HCT116 (cell line): ENCODE measurements around the gene ELP5. TPM values are rescaled to one million over a fixed set of nuclear protein-coding genes. Genes with fewer than 3 reads are reported as not detected.

Source experiments
- ATAC-seq: fragments of 200-7000 bp; cut with Tn5 transposase; 2 replicates; pipeline ENCODE4 v1.9.1; 2020; ENCODE audit warnings: mild to moderate bottlenecking, moderate library complexity
- BruUV-seq: library from RNA; stranded (reverse); fragments of 400-500 nt; replicated peaks from 2 replicates; lab custom pipeline; 2021; lab: Mats Ljungman, UMichigan
- CTCF ChIA-PET: fragments of 300-600 bp; sonication (Branson Sonifier 250); formaldehyde crosslinking; loops from one replicate; lab custom pipeline; 2021; ENCODE audit warnings: antibody characterized with exemption; lab: Charles Lee
- POLR2A ChIA-PET: fragments of 300-600, 350-600 bp; sonication (Branson Sonifier 250); formaldehyde crosslinking; loops from one replicate; lab custom pipeline; 2021; ENCODE audit warnings: antibody characterized with exemption; lab: Charles Lee
- RAD21 ChIA-PET, 2 experiments: fragments of 300-600 bp; sonication (Branson Sonifier 250); formaldehyde crosslinking; loops; one replicate each; lab custom pipeline; 2023; ENCODE audit warnings: low total read pairs in 2 of 2; ENCODE audit not compliant: uncharacterized antibody in 2 of 2, unreplicated experiment in 2 of 2, low non-redundant PET in 1 of 2; lab: Charles Lee
- DNase-seq: peaks from one replicate; pipeline ENCODE4 v3.0.0-alpha.2; 2010; ENCODE audit warnings: low read depth, low spot score
- H2AFZ ChIP-seq: fragments of 200-600 bp; shearing (Covaris generic), sonication (generic); 2 replicates; pipeline ENCODE4 v1.6.1; 2017; ENCODE audit warnings: low read depth, mixed run types, mixed read lengths, antibody characterized with exemption, low read length; ENCODE audit not compliant: poor library complexity, severe bottlenecking
- H3K27ac ChIP-seq: 2 replicates; pipeline ENCODE4 v1.5.1; 2012; ENCODE audit warnings: low read depth, low read length
- H3K27me3 ChIP-seq: fragments of 200-600 bp; sonication (generic); 2 replicates; pipeline ENCODE4 v1.6.1; 2016; ENCODE audit warnings: mixed run types, low read length, mixed read lengths; ENCODE audit not compliant: insufficient read depth
- H3K36me3 ChIP-seq, 2 experiments: fragments of 200-500 bp in 1 of 2; fragments of 200-600 bp in 1 of 2; sonication (Bioruptor generic) in 1 of 2; sonication (generic) in 1 of 2; 2 replicates each; pipeline versions ENCODE4 v1.5.1 to v1.6.1; 2014 to 2016; ENCODE audit warnings: low read length in 2 of 2, inconsistent platforms in 1 of 2, mixed read lengths in 1 of 2, mixed run types in 1 of 2; ENCODE audit not compliant: insufficient read depth in 2 of 2, control insufficient read depth in 1 of 2
- H3K4me1 ChIP-seq, 2 experiments: fragments of 200-600 bp in 1 of 2; sonication (generic) in 1 of 2; 2 replicates each; pipeline versions ENCODE4 v1.5.1 to v1.6.1; 2012 to 2017; ENCODE audit warnings: low read length in 2 of 2, inconsistent platforms in 1 of 2, mild to moderate bottlenecking in 1 of 2, mixed read lengths in 1 of 2, mixed run types in 1 of 2, moderate library complexity in 1 of 2; ENCODE audit not compliant: insufficient read depth in 2 of 2, control insufficient read depth in 1 of 2
- H3K4me2 ChIP-seq: fragments of 200-600 bp; sonication (generic); 2 replicates; pipeline ENCODE4 v1.6.1; 2017; ENCODE audit warnings: mixed run types, low read length, mixed read lengths
- H3K4me3 ChIP-seq, 2 experiments: fragments of 200-600 bp in 1 of 2; sonication (generic) in 1 of 2; replicated peaks in 1 of 2; 2 replicates each; pipeline ENCODE4 v1.5.1; 2011 to 2016; ENCODE audit warnings: low read length in 2 of 2, control low read depth in 1 of 2, low read depth in 1 of 2, mild to moderate bottlenecking in 1 of 2, mixed read lengths in 1 of 2, mixed run types in 1 of 2
- H3K79me2 ChIP-seq: fragments of 200-600 bp; sonication (generic); 2 replicates; pipeline ENCODE4 v1.6.1; 2017; ENCODE audit warnings: mild to moderate bottlenecking, mixed run types, low read length, moderate library complexity, mixed read lengths; ENCODE audit not compliant: insufficient read depth
- H3K9ac ChIP-seq: fragments of 200-600 bp; sonication (generic); 2 replicates; pipeline ENCODE4 v1.6.1; 2016; ENCODE audit warnings: low read length, mixed read lengths
- H3K9me2 ChIP-seq: fragments of 200-600 bp; sonication (generic), shearing (Covaris generic); 2 replicates; pipeline ENCODE4 v1.6.1; 2017; ENCODE audit warnings: mixed run types, mild to moderate bottlenecking, moderate library complexity; ENCODE audit not compliant: insufficient read depth
- H3K9me3 ChIP-seq, 2 experiments: fragments of 200-500 bp in 1 of 2; fragments of 200-600 bp in 1 of 2; sonication (Bioruptor generic) in 1 of 2; sonication (generic) in 1 of 2; 2 replicates each; pipeline ENCODE4 v1.6.1; 2014 to 2017; ENCODE audit warnings: low read length in 2 of 2, mixed read lengths in 2 of 2, inconsistent platforms in 1 of 2, low read depth in 1 of 2, mild to moderate bottlenecking in 1 of 2, mixed run types in 1 of 2, moderate library complexity in 1 of 2; ENCODE audit not compliant: control insufficient read depth in 1 of 2, insufficient read depth in 1 of 2
- H4K20me1 ChIP-seq: fragments of 200-600 bp; sonication (generic), shearing (Covaris generic); 2 replicates; pipeline ENCODE4 v1.6.1; 2017; ENCODE audit warnings: mixed run types, mild to moderate bottlenecking, moderate library complexity; ENCODE audit not compliant: insufficient read depth
- ATF3 ChIP-seq: IDR thresholded peaks from 2 replicates; pipeline ENCODE4 v1.6.1; 2012
- CBX3 ChIP-seq: IDR thresholded peaks from 2 replicates; pipeline ENCODE4 v1.6.1; 2012; ENCODE audit warnings: low read depth
- EGR1 ChIP-seq: IDR thresholded peaks from 2 replicates; pipeline ENCODE4 v1.6.1; 2012; ENCODE audit warnings: low read depth
- ELF1 ChIP-seq: IDR thresholded peaks from 2 replicates; pipeline ENCODE4 v1.6.1; 2012; ENCODE audit warnings: low read depth, borderline replicate concordance
- EZH2phosphoT487 ChIP-seq: fragments of 200-600 bp; IDR thresholded peaks from 2 replicates; pipeline ENCODE4 v1.6.1; 2018; ENCODE audit warnings: antibody characterized with exemption, borderline replicate concordance
- FOSL1 ChIP-seq: IDR thresholded peaks from 2 replicates; pipeline ENCODE4 v1.6.1; 2012; ENCODE audit warnings: low read depth
- POLR2A ChIP-seq: IDR thresholded peaks from 2 replicates; pipeline ENCODE4 v1.7.0; 2011; ENCODE audit warnings: borderline replicate concordance; ENCODE audit not compliant: insufficient read depth, insufficient read length; ENCODE audit errors: extremely low read depth
- RAD21 ChIP-seq: IDR thresholded peaks from 2 replicates; pipeline ENCODE4 v1.6.1; 2012; ENCODE audit warnings: low read depth, mild to moderate bottlenecking
- SIN3A ChIP-seq: IDR thresholded peaks from 2 replicates; pipeline ENCODE4 v1.6.1; 2012; ENCODE audit warnings: low read depth
- SP1 ChIP-seq: IDR thresholded peaks from 2 replicates; pipeline ENCODE4 v1.6.1; 2012; ENCODE audit warnings: low read depth
- SRF ChIP-seq: IDR thresholded peaks from 2 replicates; pipeline ENCODE4 v1.6.1; 2012; ENCODE audit warnings: low read depth
- TCF7L2 ChIP-seq: IDR thresholded peaks from 2 replicates; pipeline ENCODE4 v1.7.0; 2011; ENCODE audit warnings: borderline replicate concordance, inconsistent platforms; ENCODE audit not compliant: insufficient read depth, insufficient read length; ENCODE audit errors: extremely low read depth
- YY1 ChIP-seq: IDR thresholded peaks from 2 replicates; pipeline ENCODE4 v1.6.1; 2011; ENCODE audit warnings: low read length, low read depth, moderate library complexity, mild to moderate bottlenecking; ENCODE audit not compliant: insufficient replicate concordance; ENCODE audit errors: extremely low read depth
- ZFX ChIP-seq: fragments of 450-650 bp; IDR thresholded peaks from 2 replicates; pipeline ENCODE4 v1.6.1; 2017
- intact Hi-C: fragments of 100-400 bp; cut with micrococcal nuclease; formaldehyde crosslinking; loops from 2 replicates; pipeline ENCODE4 v1.10.0; 2022
- total RNA-seq: library from RNA; stranded (reverse); gene quantifications from one replicate; pipeline ENCODE4 v1.2.1, GENCODE V29; 2021; ENCODE audit not compliant: unreplicated experiment
- TF ChIP-seq, protein P1 (sequence below): IDR thresholded peaks from 2 replicates; pipeline ENCODE4 v1.6.1; 2012; ENCODE audit warnings: low read depth
- TF ChIP-seq, protein P2 (sequence below), 3 experiments: fragments of 200-600 bp in 1 of 3; sonication (generic) in 1 of 3; IDR thresholded peaks in 2 of 3; conservative IDR thresholded peaks in 1 of 3; 2 replicates each; pipeline ENCODE4 v1.5.1; 2012 to 2017; ENCODE audit warnings: low read depth in 2 of 3, low read length in 2 of 3, antibody characterized with exemption in 1 of 3, borderline replicate concordance in 1 of 3, control low read depth in 1 of 3, mild to moderate bottlenecking in 1 of 3, mixed read lengths in 1 of 3, mixed run types in 1 of 3, moderate library complexity in 1 of 3; ENCODE audit not compliant: insufficient read depth in 1 of 3
- TF ChIP-seq, protein P3 (sequence below): IDR thresholded peaks from 2 replicates; pipeline ENCODE4 v1.6.1; 2011; ENCODE audit warnings: mild to moderate bottlenecking, low read length, moderate library complexity; ENCODE audit not compliant: insufficient replicate concordance; ENCODE audit errors: extremely low read depth

Gene ELP5
- total RNA-seq, 1 experiment from 2014 or later = 81.7 TPM

GRCh38 chr17:7262935-7263800 lies 11.2 kb downstream of the ELP5 start:
- Histone ChIP-seq H3K4me2 (peak overlapping the region; percentile 90), H3K4me1 (peaks cover 42 to 72% of the 10 kb centered on the region in 2 experiments), H3K27me3 (no peaks in the 10 kb centered on the region), H3K4me3 (peak overlapping the region; percentile 98 to 99), H2AFZ (no peak overlapping the region), H3K36me3 (peaks cover 9 to 21% of the 10 kb centered on the region in 2 experiments), H3K9ac (peak overlapping the region; percentile 99), H3K9me2 (no peaks in the 10 kb centered on the region), H3K27ac (peak overlapping the region; percentile 94), H3K9me3 (no peaks in the 10 kb centered on the region), H3K79me2 (peaks cover 41% of the 10 kb centered on the region), H4K20me1 (peaks cover 5% of the 10 kb centered on the region; the same call in 1 of the 2 replicates)
- POLR2A ChIA-PET = interaction anchor here (0.7 to 1.6 kb wide), 4 partner anchors 9 to 227 kb away, joined by 3 to 6 read pairs (median 3); partner anchors contain the start of gene SLC2A4
- CTCF ChIA-PET = interaction anchor here (1.6 to 1.8 kb wide), 2 partner anchors 33 to 42 kb away, joined by 3 to 6 read pairs; no protein-coding TSS in a partner anchor
- RAD21 ChIA-PET = interaction anchor here in 1 of 2 experiments (0.9 kb wide), 1 partner anchor 34 kb away, joined by 3 read pairs; no protein-coding TSS in a partner anchor
- intact Hi-C loops = loop anchor here (1.0 to 10.0 kb wide), 4 partner anchors 11 to 172 kb away; partner anchors contain the start of genes ELP5, FGF11, SLC2A4 and TMEM102
- ATAC-seq (peak; percentile 56), DNase-seq (peak; percentile 79)
- TSS peak; percentile 70 for BruUV-seq
- peak; percentile 76 for TF ChIP-seq SP1
- no peak for TF ChIP-seq FOSL1
- TF ChIP-seq ATF3 = no peak
- no peak for TF ChIP-seq EGR1
- TF ChIP-seq, protein P1, sequence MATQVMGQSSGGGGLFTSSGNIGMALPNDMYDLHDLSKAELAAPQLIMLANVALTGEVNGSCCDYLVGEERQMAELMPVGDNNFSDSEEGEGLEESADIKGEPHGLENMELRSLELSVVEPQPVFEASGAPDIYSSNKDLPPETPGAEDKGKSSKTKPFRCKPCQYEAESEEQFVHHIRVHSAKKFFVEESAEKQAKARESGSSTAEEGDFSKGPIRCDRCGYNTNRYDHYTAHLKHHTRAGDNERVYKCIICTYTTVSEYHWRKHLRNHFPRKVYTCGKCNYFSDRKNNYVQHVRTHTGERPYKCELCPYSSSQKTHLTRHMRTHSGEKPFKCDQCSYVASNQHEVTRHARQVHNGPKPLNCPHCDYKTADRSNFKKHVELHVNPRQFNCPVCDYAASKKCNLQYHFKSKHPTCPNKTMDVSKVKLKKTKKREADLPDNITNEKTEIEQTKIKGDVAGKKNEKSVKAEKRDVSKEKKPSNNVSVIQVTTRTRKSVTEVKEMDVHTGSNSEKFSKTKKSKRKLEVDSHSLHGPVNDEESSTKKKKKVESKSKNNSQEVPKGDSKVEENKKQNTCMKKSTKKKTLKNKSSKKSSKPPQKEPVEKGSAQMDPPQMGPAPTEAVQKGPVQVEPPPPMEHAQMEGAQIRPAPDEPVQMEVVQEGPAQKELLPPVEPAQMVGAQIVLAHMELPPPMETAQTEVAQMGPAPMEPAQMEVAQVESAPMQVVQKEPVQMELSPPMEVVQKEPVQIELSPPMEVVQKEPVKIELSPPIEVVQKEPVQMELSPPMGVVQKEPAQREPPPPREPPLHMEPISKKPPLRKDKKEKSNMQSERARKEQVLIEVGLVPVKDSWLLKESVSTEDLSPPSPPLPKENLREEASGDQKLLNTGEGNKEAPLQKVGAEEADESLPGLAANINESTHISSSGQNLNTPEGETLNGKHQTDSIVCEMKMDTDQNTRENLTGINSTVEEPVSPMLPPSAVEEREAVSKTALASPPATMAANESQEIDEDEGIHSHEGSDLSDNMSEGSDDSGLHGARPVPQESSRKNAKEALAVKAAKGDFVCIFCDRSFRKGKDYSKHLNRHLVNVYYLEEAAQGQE = no peak
- TF ChIP-seq, protein P2, sequence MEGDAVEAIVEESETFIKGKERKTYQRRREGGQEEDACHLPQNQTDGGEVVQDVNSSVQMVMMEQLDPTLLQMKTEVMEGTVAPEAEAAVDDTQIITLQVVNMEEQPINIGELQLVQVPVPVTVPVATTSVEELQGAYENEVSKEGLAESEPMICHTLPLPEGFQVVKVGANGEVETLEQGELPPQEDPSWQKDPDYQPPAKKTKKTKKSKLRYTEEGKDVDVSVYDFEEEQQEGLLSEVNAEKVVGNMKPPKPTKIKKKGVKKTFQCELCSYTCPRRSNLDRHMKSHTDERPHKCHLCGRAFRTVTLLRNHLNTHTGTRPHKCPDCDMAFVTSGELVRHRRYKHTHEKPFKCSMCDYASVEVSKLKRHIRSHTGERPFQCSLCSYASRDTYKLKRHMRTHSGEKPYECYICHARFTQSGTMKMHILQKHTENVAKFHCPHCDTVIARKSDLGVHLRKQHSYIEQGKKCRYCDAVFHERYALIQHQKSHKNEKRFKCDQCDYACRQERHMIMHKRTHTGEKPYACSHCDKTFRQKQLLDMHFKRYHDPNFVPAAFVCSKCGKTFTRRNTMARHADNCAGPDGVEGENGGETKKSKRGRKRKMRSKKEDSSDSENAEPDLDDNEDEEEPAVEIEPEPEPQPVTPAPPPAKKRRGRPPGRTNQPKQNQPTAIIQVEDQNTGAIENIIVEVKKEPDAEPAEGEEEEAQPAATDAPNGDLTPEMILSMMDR (IDR thresholded peaks at IDR 0.05 in 2 of 3, conservative IDR thresholded peaks at IDR 0.05 in 1 of 3; ENCODE audit: borderline replicate concordance in 1 of 3, insufficient read depth in 1 of 3, low read depth in 2 of 3, low read length in 2 of 3) = no peak
- no peak for TF ChIP-seq RAD21
- no peak for TF ChIP-seq YY1
- TF ChIP-seq SRF = no peak
- peak; percentile 25; the same call in 1 of the 2 replicates for TF ChIP-seq SIN3A
- TF ChIP-seq, protein P3, sequence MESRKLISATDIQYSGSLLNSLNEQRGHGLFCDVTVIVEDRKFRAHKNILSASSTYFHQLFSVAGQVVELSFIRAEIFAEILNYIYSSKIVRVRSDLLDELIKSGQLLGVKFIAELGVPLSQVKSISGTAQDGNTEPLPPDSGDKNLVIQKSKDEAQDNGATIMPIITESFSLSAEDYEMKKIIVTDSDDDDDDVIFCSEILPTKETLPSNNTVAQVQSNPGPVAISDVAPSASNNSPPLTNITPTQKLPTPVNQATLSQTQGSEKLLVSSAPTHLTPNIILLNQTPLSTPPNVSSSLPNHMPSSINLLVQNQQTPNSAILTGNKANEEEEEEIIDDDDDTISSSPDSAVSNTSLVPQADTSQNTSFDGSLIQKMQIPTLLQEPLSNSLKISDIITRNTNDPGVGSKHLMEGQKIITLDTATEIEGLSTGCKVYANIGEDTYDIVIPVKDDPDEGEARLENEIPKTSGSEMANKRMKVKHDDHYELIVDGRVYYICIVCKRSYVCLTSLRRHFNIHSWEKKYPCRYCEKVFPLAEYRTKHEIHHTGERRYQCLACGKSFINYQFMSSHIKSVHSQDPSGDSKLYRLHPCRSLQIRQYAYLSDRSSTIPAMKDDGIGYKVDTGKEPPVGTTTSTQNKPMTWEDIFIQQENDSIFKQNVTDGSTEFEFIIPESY = no peak
- TF ChIP-seq EZH2phosphoT487 = no peak
- TF ChIP-seq POLR2A = peak; percentile 35
- TF ChIP-seq ZFX = no peak
- no peak for TF ChIP-seq ELF1
- TF ChIP-seq CBX3 = no peak
- no peak for TF ChIP-seq TCF7L2
